Posterior cingulate gyrus (tissue), 11 donors: ENCODE results near the gene MAML2.
A peak's percentile ranks its signal among the peaks of the same experiment; 100 is the strongest.

Experiments used
- DNase-seq, 10 donors: peaks; one replicate each; pipeline versions ENCODE4 v3.0.0 to v3.0.0-alpha.2; 2020 to 2021; ENCODE audit warnings: mixed read lengths in 3 of 10
- intact Hi-C: fragments of 100-400 bp; cut with DNase I; formaldehyde crosslinking; loops from one replicate; pipeline ENCODE4 v1.15.1; 2023

The MAML2 gene

GRCh38 chr11:96173422-96173821, 169.6 kb downstream of the MAML2 start:
- DNase-seq = no peak
- intact Hi-C loops = no loop called here

- intact Hi-C loops = no loop called here
- DNase-seq = no peak
These were observed 170.4 kb downstream of the MAML2 start for GRCh38 chr11:96172604-96173003.

- intact Hi-C loops = no loop called here
- DNase-seq = no peak
These were observed 173.7 kb downstream of the MAML2 start for GRCh38 chr11:96169250-96169649.

- intact Hi-C loops = no loop called here
- DNase-seq = no peak
These were observed 174.4 kb downstream of the MAML2 start for GRCh38 chr11:96168623-96169022.

- intact Hi-C loops = no loop called here
- DNase-seq = no peak
These were observed 175.2 kb downstream of the MAML2 start for GRCh38 chr11:96167787-96168186.

- intact Hi-C loops = no loop called here
- DNase-seq = no peak
These were observed 175.7 kb downstream of the MAML2 start for GRCh38 chr11:96167203-96167758.

GRCh38 chr11:96162816-96163499, 180.0 kb downstream of the MAML2 start:
- DNase-seq = no peak
- intact Hi-C loops = no loop called here

- no peak for DNase-seq
- intact Hi-C loops = no loop called here
These were observed 181.5 kb downstream of the MAML2 start for GRCh38 chr11:96161307-96162089.

GRCh38 chr11:96160732-96161306, 182.2 kb downstream of the MAML2 start:
- DNase-seq = no peak
- intact Hi-C loops = no loop called here

GRCh38 chr11:96159968-96160367, 183.0 kb downstream of the MAML2 start:
- DNase-seq = no peak
- intact Hi-C loops = no loop called here

GRCh38 chr11:96158126-96158525, 184.9 kb downstream of the MAML2 start:
- intact Hi-C loops = no loop called here
- no peak for DNase-seq

GRCh38 chr11:96157517-96157873, 185.5 kb downstream of the MAML2 start:
- no peak for DNase-seq

GRCh38 chr11:96156379-96156722, 186.6 kb downstream of the MAML2 start:
- intact Hi-C loops = no loop called here
- DNase-seq = no peak

More at GRCh38 chr11:96157517-96157873, 185.5 kb downstream of the MAML2 start:
- intact Hi-C loops = no loop called here

GRCh38 chr11:96155627-96156378, 187.2 kb downstream of the MAML2 start:
- intact Hi-C loops = no loop called here
- DNase-seq = peak in 9 of 10 donors; percentile 27 to 84 (median 32)

GRCh38 chr11:96154802-96155520, 188.0 kb downstream of the MAML2 start:
- intact Hi-C loops = loop anchor here (5.0 kb wide), 1 partner anchor 87 kb away; no protein-coding TSS in a partner anchor
- DNase-seq = peak in 5 of 10 donors; percentile 13 to 80 (median 36)

GRCh38 chr11:96152623-96153022, 190.4 kb downstream of the MAML2 start:
- intact Hi-C loops = loop anchor here (5.0 kb wide), 1 partner anchor 90 kb away; no protein-coding TSS in a partner anchor
- no peak for DNase-seq

GRCh38 chr11:96151501-96151900, 191.5 kb downstream of the MAML2 start:
- no peak for DNase-seq
- intact Hi-C loops = loop anchor here (5.0 kb wide), 1 partner anchor 91 kb away; no protein-coding TSS in a partner anchor

- DNase-seq = no peak
- intact Hi-C loops = loop anchor here (5.0 kb wide), 1 partner anchor 92 kb away; no protein-coding TSS in a partner anchor
These were observed 192.4 kb downstream of the MAML2 start for GRCh38 chr11:96150609-96151008.

GRCh38 chr11:96149743-96150555, 193.0 kb downstream of the MAML2 start:
- DNase-seq = no peak
- intact Hi-C loops = loop anchor here (5.0 kb wide), 1 partner anchor 92 kb away; no protein-coding TSS in a partner anchor
